Measurements from ENCODE around the gene ABCB9. TPM values are rescaled to one million over a fixed set of nuclear protein-coding genes. Genes with fewer than 3 reads are reported as not detected.

Gene ABCB9
- total and polyA plus RNA-seq, 5 donors: 5.2 to 7.0 (median 6.3) TPM

GRCh38 chr12:122929812-122930211 is 36.5 kb downstream of the ABCB9 start:
- no peaks in the 10 kb centered on the region for H3K4me1 ChIP-seq (ENCODE audit: control insufficient read depth, insufficient read depth, low read length)
- DNase-seq (no peak), ATAC-seq (peak in 1 of 2 donors; percentile 34)
- no peaks in the 10 kb centered on the region for H3K9me3 ChIP-seq (ENCODE audit: control insufficient read depth, low read length)
- no peaks in the 10 kb centered on the region for H3K27me3 ChIP-seq (ENCODE audit: control insufficient read depth, insufficient read depth)
- no peak overlapping the region for H3K27ac ChIP-seq (ENCODE audit: low read length)
- WGBS: 94% methylated on average over 23 of the region's 23 CpGs
- no peak overlapping the region for H3K4me3 ChIP-seq (ENCODE audit: low read length)
- intact Hi-C loops (cut with DNase I): no loop called here

- intact Hi-C loops (cut with DNase I): no loop called here
- Histone ChIP-seq H3K27ac (ENCODE audit: low read length) (no peak overlapping the region), H3K4me3 (ENCODE audit: low read length) (no peak overlapping the region), H3K4me1 (ENCODE audit: control insufficient read depth, insufficient read depth, low read length) (no peaks in the 10 kb centered on the region), H3K9me3 (ENCODE audit: control insufficient read depth, low read length) (no peaks in the 10 kb centered on the region), H3K27me3 (ENCODE audit: control insufficient read depth, insufficient read depth) (no peaks in the 10 kb centered on the region)
- 91% methylated on average over 14 of the region's 14 CpGs for WGBS
- ATAC-seq (no peak), DNase-seq (no peak)
Measured at GRCh38 chr12:122929148-122929538, 37.1 kb downstream of the ABCB9 start.

GRCh38 chr12:122928404-122929147 is 37.7 kb downstream of the ABCB9 start:
- H3K4me3 ChIP-seq (ENCODE audit: low read length): no peak overlapping the region
- DNase-seq (no peak), ATAC-seq (no peak)
- intact Hi-C loops (cut with DNase I): no loop called here
- H3K27ac ChIP-seq (ENCODE audit: low read length): no peak overlapping the region
- H3K27me3 ChIP-seq (ENCODE audit: control insufficient read depth, insufficient read depth): no peaks in the 10 kb centered on the region
- no peaks in the 10 kb centered on the region for H3K9me3 ChIP-seq (ENCODE audit: control insufficient read depth, low read length)
- WGBS: 76% methylated on average over 12 of the region's 12 CpGs
- no peaks in the 10 kb centered on the region for H3K4me1 ChIP-seq (ENCODE audit: control insufficient read depth, insufficient read depth, low read length)

- Histone ChIP-seq H3K4me1 (ENCODE audit: control insufficient read depth, insufficient read depth, low read length) (no peaks in the 10 kb centered on the region), H3K4me3 (ENCODE audit: low read length) (no peak overlapping the region), H3K27ac (ENCODE audit: low read length) (no peak overlapping the region), H3K27me3 (ENCODE audit: control insufficient read depth, insufficient read depth) (no peaks in the 10 kb centered on the region), H3K9me3 (ENCODE audit: control insufficient read depth, low read length) (no peaks in the 10 kb centered on the region)
- DNase-seq (no peak), ATAC-seq (no peak)
- 86% methylated on average over 11 of the region's 11 CpGs for WGBS
- intact Hi-C loops (cut with DNase I): no loop called here
Measured at GRCh38 chr12:122927756-122928403, 38.4 kb downstream of the ABCB9 start.

GRCh38 chr12:122921917-122922316 is 44.3 kb downstream of the ABCB9 start:
- Histone ChIP-seq H3K9me3 (ENCODE audit: control insufficient read depth, low read length) (no peaks in the 10 kb centered on the region), H3K4me3 (ENCODE audit: low read length) (no peak overlapping the region), H3K27me3 (ENCODE audit: control insufficient read depth, insufficient read depth) (no peaks in the 10 kb centered on the region), H3K27ac (ENCODE audit: low read length) (no peak overlapping the region), H3K4me1 (ENCODE audit: control insufficient read depth, insufficient read depth, low read length) (peaks cover 10% of the 10 kb centered on the region)
- no peak for DNase-seq
- ATAC-seq: no peak
- intact Hi-C loops (cut with DNase I): no loop called here
- 79% methylated on average over 8 of the region's 8 CpGs for WGBS

GRCh38 chr12:122920687-122921086 is 45.6 kb downstream of the ABCB9 start:
- DNase-seq (no peak), ATAC-seq (no peak)
- no peak overlapping the region for H3K4me3 ChIP-seq (ENCODE audit: low read length)
- intact Hi-C loops (cut with DNase I): no loop called here
- H3K4me1 ChIP-seq (ENCODE audit: control insufficient read depth, insufficient read depth, low read length): peaks cover 10% of the 10 kb centered on the region
- no peak overlapping the region for H3K27ac ChIP-seq (ENCODE audit: low read length)
- no peaks in the 10 kb centered on the region for H3K9me3 ChIP-seq (ENCODE audit: control insufficient read depth, low read length)
- H3K27me3 ChIP-seq (ENCODE audit: control insufficient read depth, insufficient read depth): no peaks in the 10 kb centered on the region
- WGBS: 94% methylated on average over 5 of the region's 5 CpGs

- H3K4me1 ChIP-seq (ENCODE audit: control insufficient read depth, insufficient read depth, low read length): peaks cover 10% of the 10 kb centered on the region
- ATAC-seq (no peak), DNase-seq (no peak)
- no peaks in the 10 kb centered on the region for H3K9me3 ChIP-seq (ENCODE audit: control insufficient read depth, low read length)
- no peak overlapping the region for H3K27ac ChIP-seq (ENCODE audit: low read length)
- no peak overlapping the region for H3K4me3 ChIP-seq (ENCODE audit: low read length)
- 73% methylated on average over 2 of the region's 2 CpGs for WGBS
- H3K27me3 ChIP-seq (ENCODE audit: control insufficient read depth, insufficient read depth): no peaks in the 10 kb centered on the region
- intact Hi-C loops (cut with DNase I): no loop called here
Measured at GRCh38 chr12:122918827-122919226, 47.4 kb downstream of the ABCB9 start.

- Histone ChIP-seq H3K27ac (ENCODE audit: low read length) (peak overlapping the region; percentile 51), H3K4me1 (ENCODE audit: control insufficient read depth, insufficient read depth, low read length) (peaks cover 10% of the 10 kb centered on the region), H3K9me3 (ENCODE audit: control insufficient read depth, low read length) (no peaks in the 10 kb centered on the region), H3K27me3 (ENCODE audit: control insufficient read depth, insufficient read depth) (no peaks in the 10 kb centered on the region), H3K4me3 (ENCODE audit: low read length) (no peak overlapping the region)
- ATAC-seq: peak; percentile 75 to 79
- DNase-seq: peak; percentile 54 to 76 (median 70)
- WGBS: 10% methylated on average over 9 of the region's 9 CpGs
- intact Hi-C loops (cut with DNase I): no loop called here
Measured at GRCh38 chr12:122917507-122918121, 48.6 kb downstream of the ABCB9 start.

- Histone ChIP-seq H3K9me3 (ENCODE audit: control insufficient read depth, low read length) (no peaks in the 10 kb centered on the region), H3K4me1 (ENCODE audit: control insufficient read depth, insufficient read depth, low read length) (no peaks in the 10 kb centered on the region), H3K27ac (ENCODE audit: low read length) (peak overlapping the region; percentile 68), H3K27me3 (ENCODE audit: control insufficient read depth, insufficient read depth) (no peaks in the 10 kb centered on the region), H3K4me3 (ENCODE audit: low read length) (no peak overlapping the region)
- 60% methylated on average over 12 of the region's 12 CpGs for WGBS
- intact Hi-C loops (cut with DNase I): no loop called here
- peak in 1 of 3 donors; percentile 63 for DNase-seq
- ATAC-seq: peak; percentile 84 to 90
Measured at GRCh38 chr12:122909442-122910288, 56.6 kb downstream of the ABCB9 start.

- Histone ChIP-seq H3K4me1 (ENCODE audit: control insufficient read depth, insufficient read depth, low read length) (no peaks in the 10 kb centered on the region), H3K9me3 (ENCODE audit: control insufficient read depth, low read length) (no peaks in the 10 kb centered on the region), H3K4me3 (ENCODE audit: low read length) (no peak overlapping the region), H3K27me3 (ENCODE audit: control insufficient read depth, insufficient read depth) (no peaks in the 10 kb centered on the region), H3K27ac (ENCODE audit: low read length) (no peak overlapping the region)
- intact Hi-C loops (cut with DNase I): no loop called here
- 81% methylated on average over 6 of the region's 6 CpGs for WGBS
- ATAC-seq (peak in 1 of 2 donors; percentile 36), DNase-seq (no peak)
Measured at GRCh38 chr12:122908915-122909314, 57.3 kb downstream of the ABCB9 start.

Measured in right cardiac atrium (tissue), 5 donors.